ENCODE data around the gene KIF13A.

- no peak for TF ChIP-seq CTCF (IDR thresholded peaks at IDR 0.05)
- TF ChIP-seq POLR2AphosphoS5 (IDR thresholded peaks at IDR 0.05): no peak
- no peak for TF ChIP-seq POLR2A (IDR thresholded peaks at IDR 0.05)
Measured at GRCh38 chr6:17828149-17828548, 159.3 kb downstream of the KIF13A start.

All from breast epithelium (tissue), 3 donors.